GM18498 (cell line): ENCODE measurements around the gene ZNF652.
"Not testable (repeated sequence)": the region's sequence is repeated elsewhere in the genome, so short reads cannot be mapped to it uniquely, and the experiment has no call there.

Source experiments
- ATAC-seq: cut with Tn5 transposase; IDR thresholded peaks from one replicate; pipeline ENCODE4 v1.9.1; 2021; ENCODE audit warnings: mild to moderate bottlenecking, moderate library complexity; ENCODE audit not compliant: unreplicated experiment

The ZNF652 gene

DNA sequence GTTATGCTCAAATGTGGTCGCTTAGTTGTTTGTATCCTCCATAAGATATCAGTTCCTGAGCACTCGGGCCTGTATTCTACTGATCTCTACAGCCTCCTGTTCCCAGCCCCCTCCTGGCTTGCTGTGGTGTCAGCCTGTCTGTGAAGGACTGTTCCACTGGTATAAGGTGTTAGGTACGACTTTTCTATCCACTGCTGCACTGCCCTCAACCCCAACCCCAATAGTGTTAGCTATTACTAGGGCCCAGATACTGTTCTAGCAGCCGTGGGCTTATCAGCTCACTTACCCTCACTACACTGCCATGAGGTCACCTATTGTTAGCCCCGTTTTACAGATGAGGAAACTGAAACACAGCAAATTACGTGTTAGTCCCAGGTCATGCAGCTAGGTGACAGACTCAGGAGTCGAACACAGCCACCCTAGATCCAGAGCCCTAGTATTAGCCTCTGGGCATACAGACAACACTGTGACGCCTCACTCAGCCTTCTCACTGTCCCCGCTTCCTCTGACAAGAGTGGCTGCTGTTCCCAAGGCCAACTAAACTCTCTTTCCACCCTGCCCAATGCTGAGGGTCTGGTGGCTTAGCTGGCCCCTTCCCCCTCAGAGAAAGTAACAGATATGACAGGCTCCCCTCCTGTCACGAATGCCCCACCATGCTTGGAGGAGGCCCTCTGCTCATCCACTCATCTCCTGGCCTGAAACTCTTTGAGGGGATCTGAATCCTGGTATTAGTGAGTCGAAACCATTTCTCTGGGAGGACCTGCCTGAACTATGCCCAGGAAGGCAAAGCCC lies 25.6 kb upstream of the ZNF652 start:
- ATAC-seq: peak; percentile 24

DNA sequence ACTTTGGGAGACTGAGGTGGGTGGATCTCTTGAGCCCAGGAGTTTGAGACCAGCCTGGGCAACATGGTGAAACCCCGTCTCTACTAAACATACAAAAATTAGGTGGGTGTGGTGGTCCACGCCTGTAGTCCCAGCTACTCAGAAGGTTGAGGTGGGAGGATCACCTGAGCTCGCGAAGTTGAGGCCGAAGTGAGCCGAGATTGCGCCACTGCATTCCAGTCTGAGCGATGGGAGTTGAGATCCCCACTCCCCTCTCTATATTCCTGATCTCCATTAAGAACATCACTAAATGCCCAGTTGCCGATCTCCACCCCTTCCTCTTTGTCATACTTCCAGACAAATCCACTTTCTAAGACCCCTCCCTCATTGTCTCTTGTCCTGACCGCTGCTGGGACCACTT lies 24.3 kb upstream of the ZNF652 start:
- ATAC-seq: no peak

DNA sequence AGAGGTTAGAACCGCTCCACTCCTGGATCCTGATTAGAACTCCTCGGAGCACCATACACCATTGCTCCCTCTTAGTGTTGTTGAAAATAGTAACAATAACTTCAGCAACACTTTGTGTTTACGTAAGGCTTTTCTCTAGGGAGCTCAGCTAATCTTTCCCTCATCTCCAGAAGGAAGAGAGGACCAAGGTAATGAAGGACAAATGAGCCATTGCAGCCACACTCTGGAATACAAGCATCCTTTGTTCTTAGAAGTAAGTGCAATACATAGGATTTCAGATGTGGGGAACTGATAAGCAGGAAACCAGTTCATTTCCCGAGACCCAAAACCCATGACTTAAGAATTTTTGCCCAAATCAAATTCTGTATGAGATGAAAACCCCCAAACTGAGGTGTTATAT lies 22.9 kb upstream of the ZNF652 start:
- no peak for ATAC-seq

DNA sequence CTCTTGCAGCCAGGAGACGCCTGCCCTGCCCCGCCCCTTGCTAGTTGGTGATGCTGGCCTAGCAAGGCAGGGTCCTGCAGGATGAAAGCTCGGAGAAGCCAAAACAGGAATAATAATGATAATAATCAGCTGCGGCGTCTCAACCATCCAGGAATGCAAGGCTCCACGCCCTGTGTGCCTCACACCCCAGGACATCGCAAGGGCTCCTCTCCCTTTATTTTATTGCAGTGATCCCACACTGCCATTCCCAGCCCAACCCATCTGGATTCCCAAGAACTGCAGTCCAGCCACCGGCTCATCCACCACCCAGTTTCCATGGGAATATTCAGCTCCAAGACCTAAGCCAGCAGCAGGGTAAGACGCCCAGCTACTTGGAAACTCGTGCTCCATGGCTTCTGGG lies 21.0 kb upstream of the ZNF652 start:
- no peak for ATAC-seq

DNA sequence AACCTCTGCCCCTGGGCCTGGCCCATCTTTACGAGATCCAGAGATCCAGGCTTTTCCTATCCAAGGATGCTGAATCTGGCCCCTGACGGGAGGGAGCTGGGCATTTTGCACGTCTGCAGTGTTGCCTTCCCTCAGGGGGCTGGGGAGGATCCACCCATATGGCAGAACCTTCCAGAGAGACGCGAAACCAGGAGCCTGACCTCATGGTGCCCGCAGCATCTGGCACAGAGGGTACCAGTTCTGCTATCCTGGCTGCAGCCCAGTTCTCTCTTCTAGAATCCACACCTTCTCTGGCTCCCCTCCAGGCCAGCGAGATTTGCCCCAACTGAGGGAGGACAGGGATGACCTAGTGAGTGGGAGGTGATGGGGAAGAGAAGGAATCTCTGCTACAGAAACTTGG lies 20.5 kb upstream of the ZNF652 start:
- ATAC-seq: no peak

DNA sequence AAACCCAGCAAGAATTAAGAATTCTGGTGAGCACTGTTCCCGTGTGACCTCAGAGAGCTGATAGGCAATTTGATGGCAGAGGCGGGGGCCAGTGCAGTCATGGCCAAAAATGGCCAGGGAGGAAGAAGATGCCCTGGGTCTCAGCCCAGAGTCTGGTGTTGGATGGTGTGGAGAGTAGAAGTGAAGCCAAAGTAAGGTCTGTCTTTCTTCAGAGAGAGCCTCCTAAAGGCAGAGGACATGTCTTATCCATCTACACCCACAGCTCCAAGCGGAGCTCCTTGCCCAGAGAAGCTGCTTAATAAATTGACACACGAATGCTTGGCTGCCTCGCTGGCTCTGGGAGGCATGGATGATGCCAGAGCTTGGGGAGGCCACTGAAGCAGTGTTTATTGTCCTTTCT lies 19.7 kb upstream of the ZNF652 start:
- no peak for ATAC-seq

DNA sequence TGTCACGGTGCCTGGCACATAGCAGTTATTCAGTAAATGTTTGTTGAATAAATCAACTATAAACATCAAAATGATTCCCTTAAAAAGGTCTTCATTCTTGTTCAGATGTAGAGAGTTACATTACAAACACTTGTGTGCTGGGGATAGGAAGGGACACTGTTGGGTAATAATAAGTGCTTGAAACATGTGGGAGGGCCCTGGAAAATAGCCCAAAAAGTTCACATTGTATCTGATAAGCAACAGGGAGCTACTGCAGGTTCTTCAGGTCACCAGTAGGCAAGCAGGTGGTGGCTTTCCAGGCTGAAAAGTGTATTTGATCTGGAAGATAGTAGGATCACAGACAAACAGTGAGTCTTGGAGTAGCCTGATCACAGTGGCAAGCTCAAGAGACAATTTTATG lies 19.0 kb upstream of the ZNF652 start:
- no peak for ATAC-seq

DNA sequence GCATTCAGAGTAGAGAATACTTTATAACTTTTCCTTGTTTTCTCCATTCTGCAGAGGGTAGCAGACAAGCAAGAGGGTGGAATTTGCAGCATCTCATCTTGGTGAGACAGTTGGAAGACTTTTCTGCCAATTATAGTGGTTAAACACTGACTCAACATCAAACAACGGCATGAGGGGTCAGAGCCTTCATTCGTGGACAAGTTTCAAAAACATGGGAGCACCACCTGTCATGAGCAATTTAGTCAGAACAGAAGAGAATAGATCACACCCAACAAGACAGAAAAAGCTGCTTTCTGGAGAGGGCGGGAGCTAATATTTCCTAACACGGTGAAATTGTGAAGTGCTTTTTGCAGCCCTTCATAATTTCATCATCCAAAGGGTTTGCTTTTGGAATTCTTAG lies 17.9 kb upstream of the ZNF652 start:
- no peak for ATAC-seq

DNA sequence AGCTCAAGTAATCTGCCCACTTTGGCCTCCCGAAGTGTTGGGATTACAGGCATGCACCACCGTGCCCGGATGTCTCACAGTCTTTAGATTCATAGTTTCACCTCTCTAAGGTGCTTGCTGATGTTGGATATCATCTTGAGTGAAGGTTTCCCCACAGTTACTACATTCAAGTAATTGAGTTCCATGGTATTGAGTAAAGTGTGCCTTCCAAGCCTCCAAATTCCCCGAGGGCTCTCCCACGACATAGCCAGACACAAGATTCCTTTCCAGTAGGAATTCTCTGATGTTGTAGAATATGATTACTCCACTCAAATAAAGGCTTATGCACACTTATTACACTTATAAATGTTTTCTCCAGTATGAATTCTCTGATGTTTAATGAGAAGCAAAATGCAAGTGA lies 16.3 kb upstream of the ZNF652 start:
- no peak for ATAC-seq

DNA sequence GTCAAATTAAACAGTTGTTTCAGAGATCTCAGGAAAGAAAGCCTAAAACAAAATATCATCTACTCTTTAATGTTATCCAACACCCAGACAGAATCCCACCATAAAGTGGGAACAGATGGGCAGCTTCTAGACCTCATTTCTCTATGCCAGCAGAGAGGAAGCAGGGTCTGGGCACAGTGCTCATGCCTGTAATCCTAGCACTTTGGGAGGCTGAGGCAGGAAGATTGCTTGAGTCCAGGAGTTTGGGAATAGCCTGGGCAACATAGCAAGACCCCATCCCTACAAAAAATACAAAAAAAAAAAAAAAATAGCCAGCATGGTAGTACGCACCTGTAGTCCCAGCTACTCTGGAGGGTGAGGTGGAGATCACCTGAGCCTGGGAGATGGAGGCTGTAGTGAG lies 13.5 kb upstream of the ZNF652 start:
- ATAC-seq: no peak

DNA sequence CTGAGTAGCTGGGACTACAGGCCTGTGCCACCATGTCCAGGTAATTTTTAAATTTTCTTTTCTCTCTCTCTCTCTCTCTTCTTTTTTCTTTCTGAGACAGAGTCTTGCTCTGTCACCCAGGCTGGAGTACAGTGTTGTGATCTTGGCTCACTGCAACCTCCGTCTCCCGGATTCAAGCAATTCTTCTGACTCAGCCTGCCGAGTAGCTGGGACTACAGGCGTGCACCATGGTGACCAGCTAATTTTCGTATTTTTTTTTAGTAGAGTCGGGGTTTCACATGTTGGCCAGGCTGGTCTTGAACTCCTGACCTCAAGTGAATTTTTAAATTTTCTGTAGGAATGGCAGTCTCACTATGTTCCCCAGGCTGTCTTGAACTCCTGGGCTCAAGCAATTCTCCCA lies 11.1 kb upstream of the ZNF652 start:
- ATAC-seq: no peak

DNA sequence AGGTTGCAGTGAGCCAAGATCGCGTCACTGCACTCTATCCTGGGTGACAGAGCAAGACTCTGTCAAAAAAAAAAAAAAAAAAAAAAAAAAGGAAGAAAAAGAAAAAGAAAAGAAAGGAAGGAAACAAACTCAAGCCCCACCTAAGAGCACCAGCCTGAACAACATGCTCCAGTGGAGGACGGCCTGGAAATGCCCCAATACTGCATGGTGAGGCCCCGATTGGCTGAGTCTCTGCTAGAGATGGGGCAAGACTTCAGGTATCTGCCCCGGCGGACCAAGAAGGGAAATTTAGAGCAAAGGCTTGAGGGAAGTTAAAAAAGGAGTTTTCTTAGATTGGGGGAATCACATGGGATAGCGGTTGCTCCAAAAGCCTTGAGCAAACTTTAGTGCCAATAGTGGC lies 10.4 kb upstream of the ZNF652 start:
- ATAC-seq: no peak

DNA sequence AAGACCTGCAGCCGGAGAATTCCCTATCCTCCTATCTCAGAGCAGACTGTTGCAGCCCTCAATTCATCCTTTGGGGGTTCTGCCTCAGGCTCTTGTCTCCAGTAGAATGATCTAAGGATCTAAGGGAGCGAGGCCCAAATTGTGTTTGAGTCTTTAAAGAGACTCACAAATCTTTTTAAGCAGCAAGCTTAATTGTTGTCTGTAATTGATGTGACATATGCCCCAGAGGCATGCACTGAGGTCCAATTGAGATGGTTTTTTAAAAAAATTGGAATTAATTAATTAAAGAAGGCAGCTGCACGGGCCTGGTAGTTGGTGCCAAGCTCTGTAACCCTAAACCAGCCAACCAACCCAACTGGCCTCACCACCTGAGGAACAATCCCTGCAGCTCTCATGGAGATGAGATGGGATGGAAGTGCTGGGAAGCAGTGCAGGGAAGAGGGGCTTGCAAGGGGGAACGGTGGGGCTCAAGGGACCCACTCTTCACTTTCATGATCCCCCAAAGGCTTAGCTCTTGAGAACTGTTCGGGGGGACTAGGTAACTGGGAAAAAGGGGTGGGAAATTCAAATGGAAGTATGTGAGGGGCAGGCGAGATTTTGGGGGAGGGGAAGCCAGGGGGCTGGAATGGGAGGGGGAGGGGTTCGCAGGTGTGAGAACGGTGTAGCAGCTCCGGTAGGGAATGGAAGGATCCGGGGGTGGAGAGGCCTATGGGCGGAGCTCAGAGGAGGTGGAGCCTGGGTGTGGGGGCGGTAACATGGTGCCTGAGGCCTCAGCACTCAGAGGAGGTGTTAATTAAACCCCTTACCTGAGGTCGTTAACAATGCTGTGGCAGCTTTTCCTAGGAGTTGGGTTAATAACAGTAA lies 9.2 kb upstream of the ZNF652 start:
- ATAC-seq: no peak

DNA sequence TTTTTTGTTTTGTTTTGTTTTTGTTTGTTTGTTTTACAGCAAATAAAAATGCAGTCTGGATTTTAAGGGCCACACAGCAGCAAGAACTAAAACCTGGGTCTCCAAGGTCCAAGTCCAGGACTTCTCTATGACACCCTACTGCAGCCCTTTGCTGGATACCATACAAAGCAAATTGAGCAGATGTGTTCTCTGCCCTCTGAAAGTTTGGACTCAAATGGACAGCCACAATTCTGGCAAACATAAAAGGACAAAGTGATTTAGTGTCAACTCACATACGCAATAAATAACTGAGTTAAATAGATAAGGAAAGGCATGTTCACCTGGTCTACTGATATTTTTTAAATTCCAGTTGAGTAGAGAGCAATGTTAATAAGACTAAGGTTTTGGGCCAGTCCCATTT lies 7.7 kb upstream of the ZNF652 start:
- no peak for ATAC-seq

DNA sequence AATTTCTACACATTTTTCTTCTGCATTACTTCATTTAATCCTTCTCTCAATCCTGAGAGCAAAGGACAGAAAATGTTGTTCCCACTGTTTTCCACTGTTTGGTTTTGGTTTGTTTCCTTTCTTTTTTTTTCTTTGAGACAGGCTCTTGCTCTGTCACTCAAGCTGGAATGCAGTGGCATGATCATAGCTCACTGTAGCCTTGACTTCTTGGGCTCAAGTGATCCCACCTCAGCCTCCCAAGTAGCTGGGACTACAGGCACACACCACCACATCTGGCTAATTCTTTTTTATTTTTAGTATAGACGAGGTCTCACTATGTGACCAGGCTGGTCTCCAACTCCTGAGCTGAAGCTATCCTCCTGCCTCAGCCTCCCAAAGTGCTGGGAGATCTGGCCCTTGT lies 7.0 kb upstream of the ZNF652 start:
- ATAC-seq: no peak

DNA sequence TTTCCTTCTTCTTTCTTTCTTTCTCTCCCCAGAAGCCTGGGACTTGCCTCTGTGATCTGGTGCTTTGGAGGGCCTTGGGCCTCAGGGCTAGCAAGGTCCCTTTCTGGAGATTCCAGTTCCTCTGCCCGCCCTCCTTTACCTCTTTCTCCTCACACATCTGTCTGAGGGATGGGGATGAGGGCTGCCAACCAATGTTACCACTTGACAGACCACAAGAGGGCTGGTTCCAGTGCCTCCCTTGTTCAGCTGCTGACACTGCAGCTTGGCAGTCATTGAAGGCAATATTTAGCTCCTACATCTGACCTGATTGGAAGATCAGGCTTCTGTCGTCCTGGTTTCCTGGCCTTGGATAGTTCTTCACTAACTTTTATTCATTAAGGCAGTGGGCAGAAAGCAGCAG lies 3.6 kb upstream of the ZNF652 start:
- ATAC-seq: no peak

DNA sequence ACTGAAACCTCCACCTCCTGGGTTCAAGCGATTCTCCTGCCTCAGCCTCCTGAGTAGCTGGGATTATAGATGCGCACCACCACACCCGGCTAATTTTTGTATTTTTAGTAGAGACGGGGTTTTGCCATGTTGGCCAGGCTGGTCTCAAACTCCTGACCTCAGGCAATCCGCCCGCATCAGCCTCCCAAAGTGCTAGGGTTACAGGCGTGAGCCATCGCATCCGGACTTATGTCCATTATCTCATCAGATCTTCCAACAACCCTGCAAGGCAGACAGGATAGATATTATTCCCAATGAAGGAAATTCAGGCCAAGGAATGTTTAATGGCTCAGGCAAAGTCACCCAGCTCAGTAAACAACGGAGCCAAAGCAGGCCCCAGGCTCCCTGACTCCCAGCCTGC lies 3.1 kb upstream of the ZNF652 start:
- ATAC-seq: not testable (repeated sequence)

DNA sequence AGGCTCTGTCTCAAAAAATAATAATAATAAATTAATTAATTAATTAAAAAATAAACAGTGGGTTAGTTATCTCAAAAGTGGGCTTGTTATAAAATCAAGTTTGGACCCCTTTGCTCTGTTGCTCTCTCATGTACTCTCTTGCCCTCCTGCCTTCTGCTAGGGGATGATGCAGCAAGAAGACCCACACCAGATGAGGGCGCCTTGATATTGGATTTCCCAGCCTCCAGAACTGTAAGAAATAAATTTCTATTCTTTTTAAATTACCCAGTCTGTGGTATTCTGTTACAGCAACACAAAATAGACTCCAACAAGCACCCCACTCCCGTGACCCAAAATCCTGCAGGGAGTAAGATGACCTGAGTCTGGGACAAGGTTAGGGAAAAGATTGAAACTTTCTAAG lies 2.1 kb upstream of the ZNF652 start:
- no peak for ATAC-seq

DNA sequence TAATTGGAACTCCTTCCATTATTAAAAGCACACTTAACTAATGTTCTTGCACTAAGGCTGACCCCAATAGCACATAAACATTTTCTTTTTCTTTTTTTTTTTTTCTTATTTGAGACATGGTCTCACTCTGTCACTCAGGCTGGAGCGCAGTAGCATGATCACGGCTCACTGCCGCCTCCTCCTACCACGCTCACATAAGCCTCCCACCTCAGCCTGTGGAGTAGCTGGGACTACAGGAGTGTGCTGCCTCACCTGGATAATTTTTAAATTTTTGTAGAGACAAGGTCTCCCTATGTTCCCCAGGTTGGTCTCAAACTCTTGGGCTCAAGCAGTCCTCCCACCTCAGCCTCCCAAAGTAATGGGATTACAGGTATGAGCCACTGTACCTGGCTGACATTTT lies 1.2 kb upstream of the ZNF652 start:
- no peak for ATAC-seq

DNA sequence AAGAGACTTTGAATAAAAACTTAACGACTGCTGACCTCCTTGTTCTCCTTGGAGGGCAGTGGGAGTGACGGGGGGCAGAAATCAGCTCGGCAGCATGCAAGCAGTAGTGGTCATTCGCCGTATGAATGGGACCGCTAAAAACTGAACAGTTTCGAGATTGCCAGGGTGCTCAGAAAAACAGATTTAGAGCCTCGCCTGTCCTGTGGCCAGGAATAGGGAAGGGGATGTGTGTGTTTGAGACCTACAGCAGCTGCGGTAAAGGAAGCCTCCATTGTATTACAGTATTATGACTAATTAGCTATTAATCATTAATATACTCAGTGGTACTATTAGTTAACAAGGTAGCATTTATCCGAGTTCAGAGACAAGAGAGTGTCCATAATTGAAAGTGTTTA lies 670 bp upstream of the ZNF652 start:
- ATAC-seq: no peak

DNA sequence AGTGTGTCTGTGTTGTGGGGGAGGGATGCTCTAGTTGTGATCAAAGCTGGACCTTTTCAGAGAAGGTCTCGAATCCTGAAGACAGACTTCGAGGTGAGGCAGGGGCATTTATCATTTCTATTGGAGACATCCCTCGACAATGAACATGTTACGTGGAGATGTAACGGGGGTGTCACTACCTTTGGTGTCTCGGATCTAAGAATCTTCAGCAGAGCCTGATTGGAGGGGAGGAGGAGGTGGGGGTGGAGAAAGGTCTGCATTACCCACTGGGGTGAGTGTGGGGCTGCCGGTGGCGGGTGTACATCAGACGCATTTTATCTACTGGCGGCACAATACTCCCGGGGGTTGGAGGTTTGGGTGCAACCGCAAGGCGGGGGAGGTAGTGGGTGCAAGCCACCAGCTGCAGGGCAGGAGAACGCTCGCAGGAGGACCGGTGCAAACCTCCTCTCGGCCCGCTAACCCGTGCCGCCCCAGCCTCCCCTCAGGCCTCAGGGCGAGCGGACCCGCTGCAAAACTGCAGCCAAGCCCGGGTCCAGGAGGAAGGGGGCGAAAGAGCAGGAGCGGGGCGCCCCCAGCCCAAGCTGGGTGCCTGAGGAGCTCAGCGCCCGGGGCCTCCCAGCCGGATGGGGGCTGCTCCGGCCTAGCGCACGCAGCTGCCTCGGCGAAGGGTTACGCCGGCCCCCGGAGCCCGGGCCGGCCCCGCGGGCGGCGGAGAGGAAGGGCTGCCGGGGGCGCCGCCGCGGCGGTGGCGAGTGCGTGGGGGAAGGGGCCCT lies 735 bp downstream of the ZNF652 start:
- ATAC-seq: peak; percentile 26

DNA sequence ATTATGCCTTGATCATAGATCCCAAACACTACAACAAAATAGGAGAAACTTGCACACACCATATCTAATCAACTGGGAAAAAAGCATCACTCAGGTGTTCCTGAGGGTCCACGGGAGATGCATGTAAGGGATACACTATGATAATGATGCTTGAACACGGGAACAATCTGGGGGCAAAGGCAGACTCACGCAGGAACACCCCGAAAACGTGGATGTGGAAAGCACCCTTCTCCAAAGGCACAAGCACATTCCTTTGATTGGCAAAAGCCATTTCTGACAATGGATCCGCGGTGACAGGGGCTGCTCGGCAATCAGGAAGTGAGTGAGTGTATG lies 1.3 kb downstream of the ZNF652 start:
- no peak for ATAC-seq
